Measurements from ENCODE around the gene HAND1.

GRCh38 chr5:154524181-154524580 lies 46.2 kb upstream of the HAND1 start:
- TF ChIP-seq EZH2 (IDR thresholded peaks at IDR 0.05), result no peak
- no peak for TF ChIP-seq POLR2AphosphoS5 (IDR thresholded peaks at IDR 0.05; ENCODE audit: borderline replicate concordance, low read depth, low read length)
- no peak for TF ChIP-seq FOXP2 (optimal IDR thresholded peaks at IDR 0.05; ENCODE audit: control extremely low read depth, extremely low read length, insufficient read depth)
